ENCODE data around the gene MED29.

The MED29 gene

DNA sequence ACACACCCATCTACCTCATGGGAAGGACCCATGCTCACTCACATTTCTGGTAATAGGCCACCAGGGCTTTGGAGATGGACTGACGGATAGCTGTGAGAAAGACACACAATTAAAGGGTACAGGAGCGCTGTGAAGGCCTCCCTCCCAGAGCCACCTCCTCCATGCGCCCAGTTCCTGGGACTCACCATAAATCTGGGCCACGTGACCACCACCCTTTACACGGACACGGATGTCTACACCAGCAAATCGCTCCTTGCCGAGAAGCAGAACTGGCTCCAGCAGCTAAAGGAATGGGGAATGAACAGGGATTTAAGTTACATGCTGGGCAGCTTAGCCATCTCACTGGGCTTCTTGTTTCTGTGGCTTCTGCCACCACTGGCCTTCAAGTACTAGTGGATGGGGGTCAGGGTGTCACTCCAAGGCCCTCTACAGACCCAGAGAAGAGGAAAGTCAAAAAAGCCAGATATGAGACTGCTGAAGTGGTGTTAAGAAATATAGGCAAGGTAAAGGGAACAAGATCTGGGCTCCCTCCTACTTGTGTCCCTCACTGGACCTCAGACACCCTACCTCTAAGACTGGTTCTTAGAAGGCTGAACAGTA is 42.4 kb downstream of the MED29 start:
- DNase-seq: no peak

DNA sequence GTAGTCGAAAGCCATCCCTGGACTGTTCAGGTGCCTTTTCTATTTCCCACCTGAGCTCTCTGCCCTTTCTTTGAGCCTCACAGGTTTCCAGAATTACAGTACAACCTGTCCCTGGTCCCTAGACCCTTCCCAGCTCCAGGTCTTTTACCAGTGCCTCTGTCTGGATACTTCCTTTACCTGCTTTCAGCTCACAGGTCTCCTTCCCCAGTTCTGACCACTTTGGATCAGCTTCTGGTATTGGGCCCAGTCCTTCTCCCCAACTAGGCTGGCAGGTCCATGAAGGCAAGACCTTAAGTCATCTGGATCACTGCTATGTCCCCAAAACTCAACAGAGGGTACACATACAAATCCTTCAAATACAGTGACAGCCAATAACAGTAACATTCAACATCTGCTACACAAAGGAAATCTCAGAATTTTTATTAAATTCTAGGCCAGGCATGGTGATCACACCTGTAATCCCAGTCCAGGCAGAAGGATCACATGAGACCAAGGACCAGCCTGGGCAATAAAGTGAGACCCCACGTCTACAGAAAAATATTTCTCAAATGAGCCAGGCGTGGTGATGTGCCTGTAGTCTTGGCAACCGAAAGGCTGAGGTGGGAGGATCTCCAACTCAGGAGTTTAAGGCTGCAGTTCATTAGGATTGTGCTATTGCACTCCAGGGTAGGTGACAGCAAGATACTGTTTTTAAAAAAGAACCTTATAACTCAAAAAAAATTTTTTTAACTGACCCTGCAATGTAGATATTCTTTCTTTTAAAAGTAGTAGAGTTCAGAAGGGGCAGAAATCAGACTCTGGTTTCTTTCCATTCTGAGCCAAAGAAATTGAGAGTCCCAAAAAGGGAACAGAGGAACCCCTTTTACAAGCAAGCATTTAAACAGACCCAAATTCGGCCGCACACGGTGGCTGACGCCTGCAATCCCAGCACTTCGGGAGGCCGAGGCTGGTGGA is 43.2 kb downstream of the MED29 start:
- DNase-seq: no peak

- DNase-seq: peak; percentile 99
Observed at GRCh38 chr19:39435499-39436349, 44.5 kb downstream of the MED29 start, which contains the start of gene RPS16. Gene RPS16 (minus strand): TSS chr19:39435949. CDS start chr19:39435895, 54 bp downstream.

DNA sequence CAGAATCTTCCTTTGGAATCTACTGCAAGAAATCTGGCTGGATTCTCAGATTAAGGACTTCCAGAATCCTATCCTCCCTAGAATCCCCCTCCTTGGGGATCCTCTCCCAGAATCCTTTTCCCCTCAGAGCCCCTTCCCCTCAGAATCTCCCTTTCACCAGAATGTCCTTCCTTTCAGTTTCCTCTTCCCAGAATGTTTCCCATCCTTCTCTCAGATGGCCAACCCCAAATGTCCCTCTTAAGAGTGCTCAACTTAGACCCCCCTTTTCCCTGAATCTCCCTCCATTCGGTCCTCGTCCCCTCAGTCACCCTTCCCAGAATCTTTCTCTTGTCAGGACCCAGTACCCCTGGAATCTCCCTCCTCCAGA is 45.2 kb downstream of the MED29 start:
- DNase-seq: no peak

DNA sequence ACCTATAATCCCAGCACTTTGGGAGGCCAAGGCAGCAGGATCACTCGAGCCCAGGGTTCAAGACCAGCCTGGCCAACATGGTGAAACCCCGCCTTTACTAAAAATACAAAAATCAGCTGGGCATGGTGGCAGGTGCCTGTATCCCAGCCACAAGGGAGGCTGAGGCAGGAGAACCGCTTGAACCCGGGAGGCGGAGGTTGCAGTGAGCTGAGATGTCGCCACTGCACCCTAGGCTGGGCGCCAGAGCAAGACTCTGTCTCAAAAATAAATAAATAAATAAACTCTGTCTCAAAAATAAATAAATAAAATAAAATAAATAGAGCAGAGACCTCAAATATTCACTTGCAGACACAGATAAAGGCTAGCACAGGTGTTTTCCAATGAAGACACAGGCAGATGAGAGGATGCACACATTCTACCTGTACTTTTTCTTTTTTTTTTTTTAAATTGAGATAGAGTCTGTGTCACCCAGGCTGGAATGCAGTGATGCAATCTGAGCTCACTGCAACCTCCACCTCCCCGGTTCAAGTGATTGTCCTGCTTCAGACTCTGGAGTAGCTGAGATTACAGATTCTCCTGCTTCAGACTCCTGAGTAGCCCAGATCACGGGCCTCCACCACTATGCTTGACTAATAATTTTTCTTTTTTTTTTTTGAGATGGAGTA is 47.2 kb downstream of the MED29 start:
- DNase-seq: no peak

DNA sequence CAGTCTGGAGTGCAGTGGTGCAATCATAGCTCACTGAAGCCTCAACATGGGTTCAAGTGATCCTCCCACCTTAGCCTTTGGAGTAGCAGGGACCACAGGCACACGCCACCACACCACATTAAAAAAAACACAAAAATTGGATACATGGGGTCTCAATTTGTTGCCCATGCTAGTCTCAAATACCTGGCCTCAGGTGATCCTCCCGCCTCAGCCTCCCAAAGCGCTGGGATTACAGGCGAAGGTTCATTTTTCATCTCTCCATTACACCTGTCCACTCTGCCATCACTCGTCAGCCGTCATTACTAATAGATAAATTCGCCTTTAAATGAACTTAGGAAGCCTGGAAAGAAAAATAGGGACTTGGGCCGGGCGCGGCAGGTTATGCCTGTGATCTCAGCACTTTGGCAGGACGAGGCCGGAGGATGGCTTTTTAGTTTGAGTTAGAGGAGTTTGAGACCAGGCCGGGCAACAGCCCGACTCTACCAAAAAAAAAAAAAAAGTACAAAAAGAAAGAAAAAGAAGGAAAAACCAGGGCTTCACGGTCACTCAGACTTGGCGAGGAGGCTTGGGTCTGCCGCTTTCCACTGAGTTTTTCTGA is 53.5 kb downstream of the MED29 start:
- no peak for DNase-seq

DNA sequence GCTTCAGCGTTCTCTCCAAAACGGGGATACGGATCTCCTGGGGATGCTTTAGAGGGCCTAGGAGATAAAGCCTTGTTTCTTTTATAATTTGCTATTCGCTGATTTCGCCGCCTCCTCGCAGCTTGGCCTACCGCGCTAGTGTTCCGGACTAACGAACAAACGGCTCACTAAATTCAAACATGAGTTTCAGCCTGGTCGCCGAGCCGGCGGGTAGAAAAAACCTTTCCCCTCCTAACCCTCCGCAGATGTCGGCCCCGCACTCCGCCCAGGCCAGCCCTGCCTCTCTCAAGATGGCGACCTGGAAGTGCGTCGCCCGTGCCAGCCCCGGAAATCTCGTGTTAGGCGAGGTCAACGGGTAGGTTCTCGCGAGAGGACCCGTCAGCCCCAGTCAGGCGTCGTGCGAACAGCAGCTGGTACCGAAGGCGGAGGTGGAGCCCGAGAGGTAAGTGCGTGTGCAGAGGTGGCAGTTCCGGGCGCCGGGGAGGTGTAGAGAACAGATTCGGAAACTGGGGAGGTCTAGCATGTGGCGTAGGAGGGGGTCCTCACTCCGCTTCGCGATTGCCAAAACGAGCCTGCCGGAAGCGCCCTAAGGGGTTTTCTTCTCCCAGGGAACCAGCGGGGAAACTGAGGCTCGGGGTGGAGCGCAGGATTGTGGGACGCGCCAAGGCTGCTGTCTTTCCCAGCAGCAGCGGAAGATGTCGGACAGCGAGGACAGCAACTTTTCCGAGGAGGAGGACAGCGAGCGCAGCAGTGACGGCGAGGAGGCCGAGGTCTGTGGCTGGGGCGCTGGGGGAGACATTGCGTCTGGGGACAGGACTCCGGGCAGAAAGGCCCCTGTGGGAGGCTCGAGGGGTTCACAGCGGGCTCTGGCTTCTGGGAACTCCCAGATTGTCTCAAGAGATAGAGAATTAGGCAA is 54.3 kb downstream of the MED29 start, which contains the start of gene SUPT5H:
SUPT5H (plus strand) TSS at position 387 of the 916 bp plus-strand sequence; CDS start at position 696, 309 bp downstream.
- DNase-seq: peak; percentile 88

GRCh38 chr19:39446365-39447084 is 55.3 kb downstream of the MED29 start:
- DNase-seq: no peak

- no peak for DNase-seq
Observed at GRCh38 chr19:39448271-39448670, 57.1 kb downstream of the MED29 start.

DNA sequence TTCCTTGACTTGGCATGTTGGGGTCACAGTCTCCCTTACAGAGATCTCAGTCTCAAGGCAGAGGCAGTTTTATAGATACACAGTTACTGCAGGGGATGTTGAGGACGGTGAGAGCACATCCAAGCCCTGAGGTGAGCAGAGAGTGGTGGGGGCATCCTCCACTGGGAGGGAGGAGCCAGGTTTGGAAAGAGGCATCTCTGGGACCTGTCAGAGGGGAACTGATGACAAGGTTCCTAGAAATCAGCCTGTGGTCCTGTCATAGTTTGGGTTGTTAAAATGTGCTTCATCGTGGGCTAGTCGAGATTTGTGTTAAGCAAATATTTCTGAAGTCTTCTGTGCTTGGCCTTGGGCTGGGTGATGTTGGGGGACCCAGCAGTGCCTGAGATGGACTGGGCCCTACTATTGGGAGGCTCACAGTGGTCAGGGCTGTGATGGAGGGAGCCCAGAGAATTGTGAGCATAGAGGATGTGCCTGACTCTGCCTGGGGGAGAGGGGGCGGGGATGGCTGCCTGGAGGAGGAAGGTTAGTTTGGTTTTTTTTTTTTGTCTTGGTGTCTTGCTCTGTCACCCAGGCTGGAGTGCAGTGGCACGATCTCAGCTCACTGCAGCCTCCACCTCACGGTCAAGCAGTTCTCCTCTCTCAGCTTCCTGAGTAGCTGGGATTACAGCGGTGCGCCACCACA is 58.1 kb downstream of the MED29 start:
- DNase-seq: no peak
